K562 (cell line): Measurements from ENCODE around the gene RARRES1. TPM values are rescaled to one million over a fixed set of nuclear protein-coding genes. Genes with fewer than 3 reads are reported as not detected.

Source experiments
- ATAC-seq: fragments of 200-7000 bp; cut with Tn5 transposase; 3 replicates; pipeline ENCODE4 v1.9.1; 2020; ENCODE audit warnings: moderate library complexity
- BruUV-seq: library from RNA; stranded (reverse); fragments of 400-500 nt; replicated peaks from 2 replicates; lab custom pipeline; 2021; lab: Mats Ljungman, UMichigan
- CTCF ChIA-PET: fragments of 300-600 bp; formaldehyde crosslinking; extraction: SDS; loops from one replicate; lab custom pipeline; 2021; ENCODE audit warnings: low intra/inter-chr PET ratio; lab: Yijun Ruan, JAX
- POLR2A ChIA-PET: fragments of 300-600, 350-650 bp; sonication (Branson Sonifier 250); formaldehyde crosslinking; extraction: SDS; loops from one replicate; lab custom pipeline; 2021; ENCODE audit warnings: antibody characterized with exemption, inconsistent platforms; lab: Yijun Ruan, JAX
- DNase-seq, 4 experiments: peaks; one replicate each; pipeline versions ENCODE4 v3.0.0 to v3.0.0-alpha.2; 2011 to 2018; ENCODE audit warnings: low spot score in 3 of 4, mixed read lengths in 3 of 4; ENCODE audit errors: extremely low read depth in 1 of 4
- FAIRE-seq: peaks from 2 replicates; lab custom pipeline; 2011; peaks lifted over from hg19 to GRCh38; lab: Jason Lieb, UNC
- H2AFZ ChIP-seq: 2 replicates; pipeline ENCODE4 v1.6.0; 2011; ENCODE audit warnings: low read depth, low read length, control low read depth, inconsistent platforms
- H3K27ac ChIP-seq: fragments of 200-600 bp; 3 replicates; pipeline ENCODE4 v1.8.0; 2011; ENCODE audit warnings: low read depth, mild to moderate bottlenecking, control low read depth, inconsistent platforms, low read length, moderate library complexity, mixed read lengths; ENCODE audit errors: extremely low read depth
- H3K27me3 ChIP-seq, 2 experiments: fragments of 300-600 bp in 1 of 2; 2 replicates in 1 of 2; 3 replicates in 1 of 2; pipeline versions ENCODE4 v1.6.0 to v1.8.0; 2011; ENCODE audit warnings: inconsistent platforms in 2 of 2, low read length in 2 of 2, mild to moderate bottlenecking in 1 of 2, mixed read lengths in 1 of 2, moderate library complexity in 1 of 2; ENCODE audit not compliant: control insufficient read depth in 2 of 2, insufficient read depth in 2 of 2
- H3K36me3 ChIP-seq: fragments of 300-600 bp; 3 replicates; pipeline ENCODE4 v1.8.0; 2011; ENCODE audit warnings: mild to moderate bottlenecking, low read length, inconsistent platforms; ENCODE audit not compliant: control insufficient read depth, insufficient read depth
- H3K4me1 ChIP-seq, 2 experiments: fragments of 200-600 bp in 1 of 2; replicated peaks in 1 of 2; 2 replicates in 1 of 2; 3 replicates in 1 of 2; pipeline versions ENCODE4 v1.5.1 to v1.8.0; 2011; ENCODE audit warnings: inconsistent platforms in 2 of 2, low read length in 2 of 2, mild to moderate bottlenecking in 1 of 2, mixed read lengths in 1 of 2, moderate library complexity in 1 of 2; ENCODE audit not compliant: control insufficient read depth in 2 of 2, insufficient read depth in 2 of 2
- H3K4me2 ChIP-seq: 2 replicates; pipeline ENCODE4 v1.6.1; 2011; ENCODE audit warnings: low read length, control low read depth, inconsistent platforms, mixed read lengths; ENCODE audit not compliant: insufficient read depth
- H3K4me3 ChIP-seq: fragments of 200-600 bp; sonication (generic), shearing (Covaris generic); 2 replicates; pipeline ENCODE4 v1.5.1; 2016; ENCODE audit warnings: control low read depth, inconsistent platforms
- H3K79me2 ChIP-seq: fragments of 200-600 bp; 3 replicates; pipeline ENCODE4 v1.8.0; 2011; ENCODE audit warnings: low read length, inconsistent platforms; ENCODE audit not compliant: control insufficient read depth, insufficient read depth
- H3K9ac ChIP-seq, 2 experiments: 2 replicates each; pipeline versions ENCODE4 v1.6.0 to v1.6.1; 2011; ENCODE audit warnings: low read depth in 2 of 2, low read length in 2 of 2, control low read depth in 1 of 2, inconsistent platforms in 1 of 2, mild to moderate bottlenecking in 1 of 2, mixed read lengths in 1 of 2; ENCODE audit not compliant: insufficient read depth in 1 of 2
- H3K9me1 ChIP-seq: one replicate; pipeline ENCODE4 v1.6.0; 2011; ENCODE audit warnings: inconsistent platforms, mild to moderate bottlenecking, low read length, moderate library complexity; ENCODE audit not compliant: control insufficient read depth, insufficient read depth
- H3K9me3 ChIP-seq: replicated peaks from 2 replicates; pipeline ENCODE4 v1.5.1; 2011; ENCODE audit warnings: low read depth, low read length, inconsistent platforms; ENCODE audit not compliant: control insufficient read depth, insufficient read depth
- H4K20me1 ChIP-seq: replicated peaks from 2 replicates; pipeline ENCODE4 v1.6.1; 2011; ENCODE audit warnings: low read length, inconsistent platforms, mixed read lengths; ENCODE audit not compliant: control insufficient read depth, insufficient read depth
- DMBX1 ChIP-seq: fragments of 250-450 bp; sonication (Bioruptor Pico); IDR thresholded peaks from 2 replicates; pipeline ENCODE4 v1.8.0; 2022; ENCODE audit warnings: inconsistent platforms, mild to moderate bottlenecking, moderate library complexity, borderline replicate concordance
- ESRRA ChIP-seq: fragments of 450-650 bp; IDR thresholded peaks from 2 replicates; pipeline ENCODE4 v1.6.1; 2014; ENCODE audit warnings: low read depth, mild to moderate bottlenecking, moderate library complexity, borderline replicate concordance
- ETV6 ChIP-seq, 3 experiments: fragments of 150-350 bp in 1 of 3; sonication (generic) in 1 of 3; formaldehyde crosslinking in 1 of 3; IDR thresholded peaks; 2 replicates each; pipeline versions ENCODE4 v1.6.1 to v1.8.0; 2014 to 2022; ENCODE audit warnings: borderline replicate concordance in 2 of 3, low read depth in 2 of 3, antibody characterized with exemption in 1 of 3, low read length in 1 of 3, mild to moderate bottlenecking in 1 of 3, missing genetic modification reagents in 1 of 3
- HEY1 ChIP-seq: fragments of 250-450 bp; sonication (Bioruptor Pico); IDR thresholded peaks from 2 replicates; pipeline ENCODE4 v1.5.0; 2020; ENCODE audit warnings: mild to moderate bottlenecking, moderate library complexity, borderline replicate concordance
- KDM2B ChIP-seq: fragments of 250-450 bp; sonication (Bioruptor Pico); IDR thresholded peaks from 2 replicates; pipeline ENCODE4 v1.8.0; 2021; ENCODE audit warnings: mild to moderate bottlenecking, moderate library complexity
- KLF13 ChIP-seq: fragments of 450-650 bp; IDR thresholded peaks from 2 replicates; pipeline ENCODE4 v1.6.1; 2016; ENCODE audit warnings: missing genetic modification characterization, low read depth, mild to moderate bottlenecking, missing compliant biosample characterization, moderate library complexity, borderline replicate concordance
- MTA1 ChIP-seq: fragments of 450-650 bp; IDR thresholded peaks from 2 replicates; pipeline ENCODE4 v1.6.1; 2017; ENCODE audit warnings: borderline replicate concordance
- NCOA2 ChIP-seq, 2 experiments: fragments of 450-650 bp; IDR thresholded peaks; 2 replicates each; pipeline ENCODE4 v1.6.1; 2018; ENCODE audit warnings: mild to moderate bottlenecking in 2 of 2, moderate library complexity in 1 of 2; ENCODE audit not compliant: partially characterized antibody in 2 of 2
- NCOA4 ChIP-seq: fragments of 450-650 bp; IDR thresholded peaks from 2 replicates; pipeline ENCODE4 v1.6.1; 2018; ENCODE audit warnings: mild to moderate bottlenecking; ENCODE audit not compliant: partially characterized antibody
- NR1H2 ChIP-seq: sonication (generic); formaldehyde crosslinking; IDR thresholded peaks from 2 replicates; pipeline ENCODE4 v1.4.0; 2020; ENCODE audit warnings: mild to moderate bottlenecking, missing genetic modification reagents
- PML ChIP-seq: IDR thresholded peaks from 2 replicates; pipeline ENCODE4 v1.6.1; 2012; ENCODE audit warnings: low read length, inconsistent platforms
- POLR2H ChIP-seq: IDR thresholded peaks from 2 replicates; pipeline ENCODE4 v1.6.1; 2016; ENCODE audit warnings: missing genetic modification characterization, low read depth, mild to moderate bottlenecking, control low read depth, missing compliant biosample characterization, moderate library complexity
- RBM14 ChIP-seq: fragments of 200-400 bp; formaldehyde crosslinking; IDR thresholded peaks from 2 replicates; pipeline ENCODE4 v1.6.1; 2018; ENCODE audit warnings: low read depth, mild to moderate bottlenecking, low read length, moderate library complexity, borderline replicate concordance; ENCODE audit not compliant: insufficient read depth
- TBP ChIP-seq: optimal IDR thresholded peaks from 2 replicates; pipeline ENCODE3; 2011; ENCODE audit warnings: low read depth, low read length, improper control_type of control experiment
- ZEB2 ChIP-seq: fragments of 450-650 bp; IDR thresholded peaks from 2 replicates; pipeline ENCODE4 v1.6.1; 2016
- ZNF146 ChIP-seq: IDR thresholded peaks from one replicate; pipeline ENCODE4 v1.6.1; 2018; ENCODE audit warnings: missing compliant biosample characterization; ENCODE audit not compliant: unreplicated experiment
- WGBS: fragments of 100-300 bp; shearing (Covaris generic); methylation state at CpG from one replicate; pipeline ENCODE4 v1.1.6; 2016; ENCODE audit warnings: low coverage, mixed read lengths; ENCODE audit not compliant: insufficient coverage; ENCODE audit errors: missing lambda C conversion rate; 5-methylcytosine and 5-hydroxymethylcytosine counted together
- in situ Hi-C: fragments of 300-500 bp; cut with MboI; formaldehyde crosslinking; loops from 4 replicates; pipeline ENCODE4 v1.15.0; 2018; ENCODE audit warnings: inconsistent platforms, mixed read lengths
- intact Hi-C: fragments of 100-400 bp; cut with micrococcal nuclease; formaldehyde crosslinking; loops from 2 replicates; pipeline ENCODE4 v1.14.2; 2022
- polyA plus RNA-seq, 8 experiments: library from polyadenylated mRNA; depleted of rRNA in 4 of 8; stranded (reverse) in 5 of 8; unstranded in 3 of 8; fragments of >200 nt; fragmentation: Nextera tagmentation in 2 of 8; fragmentation: Illumina TruSeq in 1 of 8; extraction: Ambion mirVana in 2 of 8; extraction: Trizol in 1 of 8; gene quantifications; 2 replicates each; pipeline versions ENCODE4 v1.2.1 to v1.2.3, GENCODE V29; 2011 to 2014; ENCODE audit warnings: inconsistent platforms in 1 of 8, missing spikeins in 1 of 8
- total RNA-seq, 7 experiments: library from RNA; depleted of rRNA in 6 of 7; stranded (reverse); fragments of >200 nt in 6 of 7; fragmentation: Illumina TruSeq in 2 of 7; extraction: Trizol in 2 of 7; gene quantifications; 2 replicates each; pipeline versions ENCODE4 v1.2.1 to v1.2.3, GENCODE V29; 2011 to 2021; ENCODE audit warnings: low replicate concordance in 1 of 7
- TF ChIP-seq, protein P1 (sequence below): fragments of 450-650 bp; IDR thresholded peaks from 2 replicates; pipeline ENCODE4 v1.6.1; 2018; ENCODE audit warnings: mild to moderate bottlenecking, low read depth; ENCODE audit not compliant: partially characterized antibody
- TF ChIP-seq, protein P2 (sequence below), 3 experiments: IDR thresholded peaks in 2 of 3; conservative IDR thresholded peaks in 1 of 3; 2 replicates each; pipeline ENCODE4 v1.5.1; 2011 to 2012; ENCODE audit warnings: low read length in 3 of 3, mild to moderate bottlenecking in 3 of 3, control low read depth in 2 of 3, improper control_type of control experiment in 1 of 3, inconsistent platforms in 1 of 3, low read depth in 1 of 3, mixed read lengths in 1 of 3, moderate library complexity in 1 of 3; ENCODE audit not compliant: insufficient read depth in 2 of 3

RARRES1 gene
- total and polyA plus RNA-seq, 9 of the 15 experiments (the other 6 are each of a cell fraction or from before 2014, with no cell fraction given), result not detected

DNA sequence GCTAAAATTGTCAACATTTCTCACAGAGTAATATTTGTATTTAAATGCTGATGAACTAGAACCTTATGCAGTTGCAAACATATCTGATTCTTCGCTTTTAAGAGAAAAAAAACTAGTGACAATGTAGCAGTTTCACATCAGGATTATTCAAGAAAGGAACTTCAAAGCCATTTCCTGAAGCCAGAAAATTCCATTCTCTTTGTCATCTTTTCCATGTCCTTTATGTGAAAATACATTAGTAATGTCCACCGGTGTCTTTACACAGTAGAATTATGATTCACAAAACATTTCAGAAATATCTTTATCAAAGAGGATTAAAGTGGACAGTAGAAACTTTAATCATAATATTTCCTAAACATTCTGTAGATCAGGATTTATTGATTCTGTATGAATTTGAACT is 47.1 kb downstream of the RARRES1 start (continued):
- TF ChIP-seq DMBX1, result no peak
- TF ChIP-seq, protein P1, sequence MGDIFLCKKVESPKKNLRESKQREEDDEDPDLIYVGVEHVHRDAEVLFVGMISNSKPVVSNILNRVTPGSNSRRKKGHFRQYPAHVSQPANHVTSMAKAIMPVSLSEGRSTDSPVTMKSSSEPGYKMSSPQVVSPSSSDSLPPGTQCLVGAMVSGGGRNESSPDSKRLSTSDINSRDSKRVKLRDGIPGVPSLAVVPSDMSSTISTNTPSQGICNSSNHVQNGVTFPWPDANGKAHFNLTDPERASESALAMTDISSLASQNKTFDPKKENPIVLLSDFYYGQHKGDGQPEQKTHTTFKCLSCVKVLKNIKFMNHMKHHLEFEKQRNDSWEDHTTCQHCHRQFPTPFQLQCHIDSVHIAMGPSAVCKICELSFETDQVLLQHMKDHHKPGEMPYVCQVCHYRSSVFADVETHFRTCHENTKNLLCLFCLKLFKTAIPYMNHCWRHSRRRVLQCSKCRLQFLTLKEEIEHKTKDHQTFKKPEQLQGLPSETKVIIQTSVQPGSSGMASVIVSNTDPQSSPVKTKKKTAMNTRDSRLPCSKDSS, result no peak
- TF ChIP-seq MTA1, result no peak
- TF ChIP-seq RBM14, result no peak
- TF ChIP-seq KLF13 (tag), result no peak

DNA sequence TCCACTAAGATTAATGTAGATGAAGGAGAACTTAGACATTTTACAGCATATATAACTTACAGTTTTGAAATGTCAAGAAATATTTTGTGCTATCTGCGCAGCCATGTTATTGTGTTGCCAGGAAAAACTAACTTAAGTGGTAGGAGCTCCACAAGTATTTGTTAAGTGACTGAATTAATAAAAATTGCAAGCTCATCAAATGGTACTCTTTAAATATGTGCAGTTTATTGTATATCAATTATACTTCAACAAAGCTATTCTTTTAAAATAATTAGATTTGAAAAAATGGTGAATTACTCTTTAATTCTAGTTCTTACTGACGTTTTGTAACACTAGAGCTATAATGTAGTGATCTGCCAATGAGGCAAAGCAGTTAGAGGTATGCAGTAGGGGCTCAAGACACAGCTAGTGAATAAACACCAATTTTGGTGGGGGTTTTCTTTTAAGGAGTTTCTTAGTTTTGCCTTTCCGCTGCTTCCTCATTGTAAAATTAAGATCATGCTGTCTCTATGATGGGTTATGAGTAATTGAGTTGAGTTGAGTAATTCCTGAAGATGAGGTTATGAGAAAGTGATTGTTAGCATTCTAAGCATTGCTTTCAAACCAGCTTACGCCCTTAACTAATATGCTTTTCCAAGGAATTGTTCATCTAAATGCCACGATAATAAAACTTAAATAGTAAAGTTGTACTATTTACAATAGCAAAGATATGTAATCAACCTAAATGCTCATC is 48.9 kb downstream of the RARRES1 start:
- Histone ChIP-seq H3K4me3 (no peak overlapping the region), H2AFZ (no peak overlapping the region), H3K9me3 (no peaks in the 10 kb centered on the region), H3K9me1 (no peaks in the 10 kb centered on the region), H3K4me1 (peaks cover 11 to 34% of the 10 kb centered on the region in 2 experiments; a peak in 4 of 5 replicates), H3K9ac (no peak overlapping the region), H3K79me2 (peaks cover 23% of the 10 kb centered on the region), H3K4me2 (no peak overlapping the region), H3K36me3 (peaks cover 73% of the 10 kb centered on the region), H3K27me3 (no peaks in the 10 kb centered on the region), H4K20me1 (no peaks in the 10 kb centered on the region), H3K27ac (no peak overlapping the region)
- no TSS peak for BruUV-seq
- WGBS, result 89% methylated on average over 5 of the region's 5 CpGs
- ChIA-PET CTCF (no interaction called here), POLR2A (no interaction called here)
- intact Hi-C loops, result no loop called here
- ATAC-seq (no peak), FAIRE-seq (no peak), DNase-seq (no peak)
- in situ Hi-C loops, result no loop called here
- TF ChIP-seq ZEB2 (no peak), POLR2H (tag) (no peak), PML (no peak), ETV6 (IDR thresholded peaks at IDR 0.05; ENCODE audit: borderline replicate concordance in 1 of 2, low read depth in 2 of 2, low read length in 1 of 2) (no peak), ETV6 (CRISPR knock-in tag; IDR thresholded peaks at IDR 0.05; ENCODE audit: borderline replicate concordance) (no peak), KDM2B (CRISPR knock-in tag) (no peak), ZNF146 (CRISPR knock-in tag) (no peak), ESRRA (no peak), NR1H2 (no peak), TBP (no peak), NCOA4 (no peak), NCOA2 (IDR thresholded peaks at IDR 0.05; ENCODE audit: partially characterized antibody in 2 of 2) (no peak), HEY1 (CRISPR knock-in tag) (no peak)
- TF ChIP-seq, protein P2, sequence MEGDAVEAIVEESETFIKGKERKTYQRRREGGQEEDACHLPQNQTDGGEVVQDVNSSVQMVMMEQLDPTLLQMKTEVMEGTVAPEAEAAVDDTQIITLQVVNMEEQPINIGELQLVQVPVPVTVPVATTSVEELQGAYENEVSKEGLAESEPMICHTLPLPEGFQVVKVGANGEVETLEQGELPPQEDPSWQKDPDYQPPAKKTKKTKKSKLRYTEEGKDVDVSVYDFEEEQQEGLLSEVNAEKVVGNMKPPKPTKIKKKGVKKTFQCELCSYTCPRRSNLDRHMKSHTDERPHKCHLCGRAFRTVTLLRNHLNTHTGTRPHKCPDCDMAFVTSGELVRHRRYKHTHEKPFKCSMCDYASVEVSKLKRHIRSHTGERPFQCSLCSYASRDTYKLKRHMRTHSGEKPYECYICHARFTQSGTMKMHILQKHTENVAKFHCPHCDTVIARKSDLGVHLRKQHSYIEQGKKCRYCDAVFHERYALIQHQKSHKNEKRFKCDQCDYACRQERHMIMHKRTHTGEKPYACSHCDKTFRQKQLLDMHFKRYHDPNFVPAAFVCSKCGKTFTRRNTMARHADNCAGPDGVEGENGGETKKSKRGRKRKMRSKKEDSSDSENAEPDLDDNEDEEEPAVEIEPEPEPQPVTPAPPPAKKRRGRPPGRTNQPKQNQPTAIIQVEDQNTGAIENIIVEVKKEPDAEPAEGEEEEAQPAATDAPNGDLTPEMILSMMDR (IDR thresholded peaks at IDR 0.05 in 2 of 3, conservative IDR thresholded peaks at IDR 0.05 in 1 of 3; ENCODE audit: insufficient read depth in 2 of 3, low read depth in 1 of 3, low read length in 3 of 3), result no peak
